ENCODE results near the gene ARHGEF10L.

DNA sequence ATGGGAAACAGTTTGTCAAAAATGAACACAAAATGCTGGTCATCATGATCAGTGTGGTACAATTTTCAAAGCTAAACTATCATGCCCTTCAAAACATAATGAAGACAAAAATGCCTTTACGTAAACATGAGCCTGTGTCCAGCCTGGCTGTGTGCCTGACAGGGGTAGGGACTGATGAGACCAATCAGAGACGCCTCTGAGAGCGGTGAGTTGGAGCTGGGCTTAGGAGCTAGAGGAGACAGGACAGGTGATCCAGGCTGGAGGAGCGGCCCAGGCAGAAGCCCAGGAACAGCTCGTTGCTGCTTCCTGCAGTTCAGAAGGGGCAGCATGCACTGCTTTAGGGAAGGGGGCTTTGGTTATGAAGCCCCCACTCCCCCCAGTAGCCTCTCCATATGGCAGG is 70.0 kb downstream of the ARHGEF10L start:
- TF ChIP-seq CTCF (IDR thresholded peaks at IDR 0.05; ENCODE audit: low read depth, low read length, poor library complexity, severe bottlenecking) (no peak), EZH2phosphoT487 (IDR thresholded peaks at IDR 0.05; ENCODE audit: borderline replicate concordance, low read length) (no peak)

Data from DOHH2 (cell line).